HepG2 (cell line): ENCODE measurements around the gene MOK. TPM values are rescaled to one million over a fixed set of nuclear protein-coding genes. Genes with fewer than 3 reads are reported as not detected.

Experiments used
- ATAC-seq: fragments of 200-7000 bp; cut with Tn5 transposase; 3 replicates; pipeline ENCODE4 v1.9.1; 2020; ENCODE audit warnings: mild to moderate bottlenecking, moderate library complexity
- BruUV-seq: library from RNA; stranded (reverse); fragments of 400-500 nt; replicated peaks from 2 replicates; lab custom pipeline; 2021; lab: Mats Ljungman, UMichigan
- CTCF ChIA-PET: fragments of 300-600 bp; formaldehyde crosslinking; extraction: SDS; loops from one replicate; lab custom pipeline; 2021; ENCODE audit warnings: low total read pairs, inconsistent platforms, low intra/inter-chr PET ratio; lab: Yijun Ruan, JAX
- POLR2A ChIA-PET: fragments of 350-600 bp; sonication (Branson Sonifier 250); formaldehyde crosslinking; loops from one replicate; lab custom pipeline; 2020; ENCODE audit warnings: antibody characterized with exemption, inconsistent platforms; lab: Yijun Ruan, JAX
- DNase-seq: peaks from one replicate; pipeline ENCODE4 v3.0.0-alpha.2; 2015; ENCODE audit warnings: low spot score
- FAIRE-seq: peaks from 3 replicates; lab custom pipeline; 2011; peaks lifted over from hg19 to GRCh38; lab: Jason Lieb, UNC
- H2AFZ ChIP-seq: one replicate; pipeline ENCODE4 v1.6.1; 2011; ENCODE audit warnings: low read length, inconsistent platforms
- H3K27ac ChIP-seq: fragments of 300-600 bp; 3 replicates; pipeline ENCODE4 v1.8.0; 2011; ENCODE audit warnings: mixed run types, mild to moderate bottlenecking, mixed read lengths, low read length, inconsistent platforms; ENCODE audit not compliant: insufficient read depth; ENCODE audit errors: extremely low read length
- H3K27me3 ChIP-seq, 2 experiments: fragments of 200-600 bp in 1 of 2; 2 replicates in 1 of 2; 3 replicates in 1 of 2; pipeline versions ENCODE4 v1.6.0 to v1.8.0; 2011; ENCODE audit warnings: low read length in 2 of 2, mild to moderate bottlenecking in 2 of 2, moderate library complexity in 2 of 2, inconsistent platforms in 1 of 2; ENCODE audit not compliant: insufficient read depth in 2 of 2, control insufficient read depth in 1 of 2
- H3K36me3 ChIP-seq, 2 experiments: fragments of 200-600 bp in 1 of 2; replicated peaks in 1 of 2; 2 replicates in 1 of 2; 3 replicates in 1 of 2; pipeline versions ENCODE4 v1.5.1 to v1.8.0; 2011; ENCODE audit warnings: low read length in 2 of 2, inconsistent platforms in 1 of 2; ENCODE audit not compliant: insufficient read depth in 2 of 2, control insufficient read depth in 1 of 2
- H3K4me1 ChIP-seq: 2 replicates; pipeline ENCODE4 v1.5.1; 2012; ENCODE audit warnings: low read length, inconsistent platforms; ENCODE audit not compliant: insufficient read depth
- H3K4me2 ChIP-seq: 2 replicates; pipeline ENCODE4 v1.6.0; 2011; ENCODE audit warnings: low read depth, low read length, inconsistent platforms
- H3K4me3 ChIP-seq, 3 experiments: fragments of 200-600 bp in 1 of 3; sonication (generic), shearing (Covaris generic) in 1 of 3; replicated peaks in 1 of 3; 2 replicates each; pipeline ENCODE4 v1.5.1; 2011 to 2016; ENCODE audit warnings: low read length in 3 of 3, inconsistent platforms in 2 of 3, low read depth in 2 of 3, mild to moderate bottlenecking in 2 of 3, control low read depth in 1 of 3, mixed read lengths in 1 of 3; ENCODE audit not compliant: insufficient read depth in 1 of 3
- H3K79me2 ChIP-seq: one replicate; pipeline ENCODE4 v1.6.1; 2011; ENCODE audit warnings: low read length, inconsistent platforms; ENCODE audit not compliant: insufficient read depth
- H3K9ac ChIP-seq: 2 replicates; pipeline ENCODE4 v1.6.0; 2011; ENCODE audit warnings: mild to moderate bottlenecking, low read depth, low read length, inconsistent platforms; ENCODE audit not compliant: insufficient read depth
- H3K9me3 ChIP-seq: 2 replicates; pipeline ENCODE4 v1.5.1; 2012; ENCODE audit warnings: mild to moderate bottlenecking, low read length
- H4K20me1 ChIP-seq: 2 replicates; pipeline ENCODE4 v1.6.0; 2011; ENCODE audit warnings: inconsistent platforms, mild to moderate bottlenecking, low read length, moderate library complexity; ENCODE audit not compliant: insufficient read depth
- BHLHE40 ChIP-seq: IDR thresholded peaks from 2 replicates; pipeline ENCODE4 v1.6.1; 2011; ENCODE audit warnings: low read length, improper control_type of control experiment
- CBX1 ChIP-seq: IDR thresholded peaks from one replicate; pipeline ENCODE4 v1.6.1; 2016; ENCODE audit warnings: antibody characterized with exemption, low read depth
- ELF4 ChIP-seq: sonication (generic); formaldehyde crosslinking; IDR thresholded peaks from 2 replicates; pipeline ENCODE4 v1.5.0; 2020; ENCODE audit warnings: missing genetic modification reagents, mild to moderate bottlenecking, moderate library complexity, borderline replicate concordance
- MLX ChIP-seq: IDR thresholded peaks from 2 replicates; pipeline ENCODE4 v1.6.1; 2016
- RARG ChIP-seq: sonication (generic); formaldehyde crosslinking; IDR thresholded peaks from 2 replicates; pipeline ENCODE4 v1.4.0; 2020; ENCODE audit warnings: low read depth, mild to moderate bottlenecking, missing genetic modification reagents
- SIN3A ChIP-seq: IDR thresholded peaks from 2 replicates; pipeline ENCODE4 v1.6.1; 2011; ENCODE audit warnings: low read depth, mild to moderate bottlenecking, control low read depth, low read length, borderline replicate concordance
- TFAP4 ChIP-seq: sonication (generic); IDR thresholded peaks from 2 replicates; pipeline ENCODE4 v1.6.1; 2016; ENCODE audit warnings: low read depth, borderline replicate concordance
- ZNF33A ChIP-seq: sonication (generic); formaldehyde crosslinking; IDR thresholded peaks from 2 replicates; pipeline ENCODE4 v1.5.1; 2020; ENCODE audit warnings: missing genetic modification reagents, mild to moderate bottlenecking, moderate library complexity, borderline replicate concordance
- ZNF432 ChIP-seq: sonication (generic); formaldehyde crosslinking; IDR thresholded peaks from 2 replicates; pipeline ENCODE4 v1.5.0; 2020; ENCODE audit warnings: missing genetic modification reagents, mild to moderate bottlenecking, borderline replicate concordance
- WGBS: methylation state at CpG from one replicate; pipeline ENCODE4 v1.1.6; 2017; ENCODE audit warnings: low lambda C conversion rate; 5-methylcytosine and 5-hydroxymethylcytosine counted together
- in situ Hi-C: cut with HindIII; loops from 2 replicates; pipeline ENCODE4 v1.10.0; 2017; ENCODE audit warnings: low pct_unique_long_range_greater_than_20kb; ENCODE audit not compliant: extremely low pct_ligation_motif_present
- intact Hi-C: fragments of 100-400 bp; cut with micrococcal nuclease; formaldehyde crosslinking; loops from one replicate; pipeline ENCODE4 v1.10.0; 2022; ENCODE audit not compliant: unreplicated experiment
- polyA plus RNA-seq, 8 experiments: library from polyadenylated mRNA; depleted of rRNA in 3 of 8; stranded (reverse) in 7 of 8; unstranded in 1 of 8; fragments of >200 nt; fragmentation: Illumina TruSeq in 4 of 8; extraction: Trizol in 4 of 8; gene quantifications; 2 replicates each; pipeline versions ENCODE4 v1.2.1 to v1.2.3, GENCODE V29; 2011 to 2016; ENCODE audit warnings: low read depth in 4 of 8, missing spikeins in 1 of 8, mixed read lengths in 1 of 8; ENCODE audit not compliant: insufficient read depth in 1 of 8
- total RNA-seq, 5 experiments: library from RNA; depleted of rRNA; stranded (reverse); fragments of >200 nt; fragmentation: Illumina TruSeq; extraction: Trizol; gene quantifications; 2 replicates each; pipeline ENCODE4 v1.2.3, GENCODE V29; 2016; ENCODE audit warnings: low read depth in 1 of 5
- TF ChIP-seq, protein P1 (sequence below): sonication (generic); formaldehyde crosslinking; conservative IDR thresholded peaks from 2 replicates; pipeline ENCODE4 v1.8.0; 2022; ENCODE audit warnings: missing genetic modification reagents
- TF ChIP-seq, protein P2 (sequence below): IDR thresholded peaks from 2 replicates; pipeline ENCODE4 v1.4.0; 2020; ENCODE audit warnings: mild to moderate bottlenecking, missing genetic modification reagents
- TF ChIP-seq, protein P3 (sequence below): sonication (generic); formaldehyde crosslinking; IDR thresholded peaks from 2 replicates; pipeline ENCODE4 v1.8.1; 2023; ENCODE audit warnings: mild to moderate bottlenecking, moderate library complexity, missing genetic modification reagents

MOK gene
- total and polyA plus RNA-seq, 2 of the 13 experiments (the other 11 are each of a cell fraction or from before 2014, with no cell fraction given): 15.3 to 16.9 TPM

- TF ChIP-seq MLX (CRISPR knock-in tag) (no peak), BHLHE40 (no peak), ELF4 (CRISPR knock-in tag) (0 out of 2 replicates have a peak, but pooled peaks have one; percentile 18)
These were observed 11.4 kb upstream of the MOK start (continued) for GRCh38 chr14:102316338-102316742.

- Histone ChIP-seq H3K4me3 (peak overlapping the region; percentile 69 to 86 (median 71)), H3K9me3 (no peaks in the 10 kb centered on the region), H3K79me2 (peaks cover 2% of the 10 kb centered on the region), H3K36me3 (no peaks in the 10 kb centered on the region), H3K4me2 (peak overlapping the region; percentile 86), H3K9ac (peak overlapping the region; percentile 55), H2AFZ (peak overlapping the region; percentile 73), H3K27ac (peak overlapping the region; percentile 10), H4K20me1 (no peaks in the 10 kb centered on the region), H3K27me3 (no peaks in the 10 kb centered on the region; a peak in 1 of 5 replicates), H3K4me1 (peaks cover 44% of the 10 kb centered on the region)
- intact Hi-C loops: loop anchor here (5.0 kb wide), 2 partner anchors 173 to 202 kb away; no protein-coding TSS in a partner anchor
- WGBS: 3% methylated on average over 6 of the region's 6 CpGs
- ChIA-PET POLR2A (interaction anchor here (0.8 to 1.1 kb wide), 2 partner anchors 9 to 10 kb away, joined by 3 read pairs; partner anchors contain the start of gene MOK), CTCF (interaction anchor here (1.7 to 3.0 kb wide), 2 partner anchors 20 to 80 kb away, joined by 4 to 44 read pairs; no protein-coding TSS in a partner anchor)
- FAIRE-seq (no peak), ATAC-seq (peak; percentile 15), DNase-seq (no peak)
- BruUV-seq: no TSS peak
- in situ Hi-C loops: loop anchor here (5.0 to 10.0 kb wide), 2 partner anchors 240 to 353 kb away; partner anchors contain the start of gene DYNC1H1
- TF ChIP-seq SIN3A (0 out of 2 replicates have a peak, but pooled peaks have one; percentile 38), RARG (CRISPR knock-in tag) (no peak), TFAP4 (peak; percentile 28; the same call in 1 of the 2 replicates), CBX1 (no peak), ZNF33A (no peak), ZNF432 (CRISPR knock-in tag) (no peak)
- TF ChIP-seq, protein P1, sequence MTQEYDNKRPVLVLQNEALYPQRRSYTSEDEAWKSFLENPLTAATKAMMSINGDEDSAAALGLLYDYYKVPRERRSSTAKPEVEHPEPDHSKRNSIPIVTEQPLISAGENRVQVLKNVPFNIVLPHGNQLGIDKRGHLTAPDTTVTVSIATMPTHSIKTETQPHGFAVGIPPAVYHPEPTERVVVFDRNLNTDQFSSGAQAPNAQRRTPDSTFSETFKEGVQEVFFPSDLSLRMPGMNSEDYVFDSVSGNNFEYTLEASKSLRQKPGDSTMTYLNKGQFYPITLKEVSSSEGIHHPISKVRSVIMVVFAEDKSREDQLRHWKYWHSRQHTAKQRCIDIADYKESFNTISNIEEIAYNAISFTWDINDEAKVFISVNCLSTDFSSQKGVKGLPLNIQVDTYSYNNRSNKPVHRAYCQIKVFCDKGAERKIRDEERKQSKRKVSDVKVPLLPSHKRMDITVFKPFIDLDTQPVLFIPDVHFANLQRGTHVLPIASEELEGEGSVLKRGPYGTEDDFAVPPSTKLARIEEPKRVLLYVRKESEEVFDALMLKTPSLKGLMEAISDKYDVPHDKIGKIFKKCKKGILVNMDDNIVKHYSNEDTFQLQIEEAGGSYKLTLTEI: no peak
- TF ChIP-seq, protein P2, sequence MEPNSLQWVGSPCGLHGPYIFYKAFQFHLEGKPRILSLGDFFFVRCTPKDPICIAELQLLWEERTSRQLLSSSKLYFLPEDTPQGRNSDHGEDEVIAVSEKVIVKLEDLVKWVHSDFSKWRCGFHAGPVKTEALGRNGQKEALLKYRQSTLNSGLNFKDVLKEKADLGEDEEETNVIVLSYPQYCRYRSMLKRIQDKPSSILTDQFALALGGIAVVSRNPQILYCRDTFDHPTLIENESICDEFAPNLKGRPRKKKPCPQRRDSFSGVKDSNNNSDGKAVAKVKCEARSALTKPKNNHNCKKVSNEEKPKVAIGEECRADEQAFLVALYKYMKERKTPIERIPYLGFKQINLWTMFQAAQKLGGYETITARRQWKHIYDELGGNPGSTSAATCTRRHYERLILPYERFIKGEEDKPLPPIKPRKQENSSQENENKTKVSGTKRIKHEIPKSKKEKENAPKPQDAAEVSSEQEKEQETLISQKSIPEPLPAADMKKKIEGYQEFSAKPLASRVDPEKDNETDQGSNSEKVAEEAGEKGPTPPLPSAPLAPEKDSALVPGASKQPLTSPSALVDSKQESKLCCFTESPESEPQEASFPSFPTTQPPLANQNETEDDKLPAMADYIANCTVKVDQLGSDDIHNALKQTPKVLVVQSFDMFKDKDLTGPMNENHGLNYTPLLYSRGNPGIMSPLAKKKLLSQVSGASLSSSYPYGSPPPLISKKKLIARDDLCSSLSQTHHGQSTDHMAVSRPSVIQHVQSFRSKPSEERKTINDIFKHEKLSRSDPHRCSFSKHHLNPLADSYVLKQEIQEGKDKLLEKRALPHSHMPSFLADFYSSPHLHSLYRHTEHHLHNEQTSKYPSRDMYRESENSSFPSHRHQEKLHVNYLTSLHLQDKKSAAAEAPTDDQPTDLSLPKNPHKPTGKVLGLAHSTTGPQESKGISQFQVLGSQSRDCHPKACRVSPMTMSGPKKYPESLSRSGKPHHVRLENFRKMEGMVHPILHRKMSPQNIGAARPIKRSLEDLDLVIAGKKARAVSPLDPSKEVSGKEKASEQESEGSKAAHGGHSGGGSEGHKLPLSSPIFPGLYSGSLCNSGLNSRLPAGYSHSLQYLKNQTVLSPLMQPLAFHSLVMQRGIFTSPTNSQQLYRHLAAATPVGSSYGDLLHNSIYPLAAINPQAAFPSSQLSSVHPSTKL (CRISPR knock-in tag): no peak
- TF ChIP-seq, protein P3, sequence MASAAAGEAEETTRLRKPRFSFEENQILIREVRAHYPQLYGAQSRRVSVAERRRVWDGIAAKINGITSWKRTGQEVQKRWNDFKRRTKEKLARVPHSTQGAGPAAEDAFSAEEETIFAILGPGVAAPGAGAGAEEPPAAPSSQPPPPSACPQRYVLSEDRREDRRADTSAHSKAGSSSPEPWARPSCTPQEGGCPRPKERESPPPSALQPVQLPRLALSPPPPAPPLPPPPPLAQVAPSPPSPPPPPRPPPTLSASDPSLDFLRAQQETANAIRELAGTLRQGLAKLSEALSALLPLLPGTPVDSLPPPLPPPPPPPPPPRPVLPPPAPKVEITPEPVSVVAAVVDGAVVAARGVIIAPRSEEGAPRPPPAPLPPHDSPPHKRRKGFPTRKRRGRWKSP (CRISPR knock-in tag): no peak
These were observed 10.2 kb upstream of the MOK start for GRCh38 chr14:102315121-102315520.
